ENCODE measurements around the gene CAPNS1.

DNA sequence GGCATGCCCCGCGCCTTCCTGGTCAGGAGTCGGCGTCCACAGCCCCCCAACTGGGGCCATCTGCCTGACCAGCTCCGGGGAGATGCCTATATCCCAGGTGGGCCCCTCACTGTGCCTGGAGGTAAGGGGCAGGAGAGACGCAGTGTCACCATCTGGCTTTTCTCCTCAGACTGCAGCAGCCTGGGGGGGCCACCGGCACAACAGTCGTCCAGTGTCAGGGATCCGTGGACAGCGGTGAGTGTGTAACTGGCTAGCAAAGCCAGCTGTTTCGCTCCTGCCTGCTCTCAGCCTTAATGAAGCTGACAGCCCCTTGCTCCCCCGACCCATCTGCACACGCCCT is 28.7 kb upstream of the CAPNS1 start:
- TF ChIP-seq, protein P1, sequence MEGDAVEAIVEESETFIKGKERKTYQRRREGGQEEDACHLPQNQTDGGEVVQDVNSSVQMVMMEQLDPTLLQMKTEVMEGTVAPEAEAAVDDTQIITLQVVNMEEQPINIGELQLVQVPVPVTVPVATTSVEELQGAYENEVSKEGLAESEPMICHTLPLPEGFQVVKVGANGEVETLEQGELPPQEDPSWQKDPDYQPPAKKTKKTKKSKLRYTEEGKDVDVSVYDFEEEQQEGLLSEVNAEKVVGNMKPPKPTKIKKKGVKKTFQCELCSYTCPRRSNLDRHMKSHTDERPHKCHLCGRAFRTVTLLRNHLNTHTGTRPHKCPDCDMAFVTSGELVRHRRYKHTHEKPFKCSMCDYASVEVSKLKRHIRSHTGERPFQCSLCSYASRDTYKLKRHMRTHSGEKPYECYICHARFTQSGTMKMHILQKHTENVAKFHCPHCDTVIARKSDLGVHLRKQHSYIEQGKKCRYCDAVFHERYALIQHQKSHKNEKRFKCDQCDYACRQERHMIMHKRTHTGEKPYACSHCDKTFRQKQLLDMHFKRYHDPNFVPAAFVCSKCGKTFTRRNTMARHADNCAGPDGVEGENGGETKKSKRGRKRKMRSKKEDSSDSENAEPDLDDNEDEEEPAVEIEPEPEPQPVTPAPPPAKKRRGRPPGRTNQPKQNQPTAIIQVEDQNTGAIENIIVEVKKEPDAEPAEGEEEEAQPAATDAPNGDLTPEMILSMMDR (IDR thresholded peaks at IDR 0.05) = no peak
- TF ChIP-seq POLR2A (IDR thresholded peaks at IDR 0.05) = no peak

Data from thyroid gland (tissue), 4 donors.